GM10266 (cell line): Measurements from ENCODE around the gene TUBGCP4.

Experiments used
- DNase-seq: peaks from one replicate; pipeline ENCODE4 v3.0.0; 2012; ENCODE audit errors: extremely low spot score
- TF ChIP-seq, protein P1 (sequence below): IDR thresholded peaks from 2 replicates; pipeline ENCODE4 v1.5.1; 2012; ENCODE audit warnings: mild to moderate bottlenecking, low read depth; ENCODE audit not compliant: control insufficient read depth, insufficient read depth; ENCODE audit errors: missing control alignments

The TUBGCP4 gene

GRCh38 chr15:43347114-43347513 lies 23.8 kb upstream of the TUBGCP4 start:
- TF ChIP-seq, protein P1, sequence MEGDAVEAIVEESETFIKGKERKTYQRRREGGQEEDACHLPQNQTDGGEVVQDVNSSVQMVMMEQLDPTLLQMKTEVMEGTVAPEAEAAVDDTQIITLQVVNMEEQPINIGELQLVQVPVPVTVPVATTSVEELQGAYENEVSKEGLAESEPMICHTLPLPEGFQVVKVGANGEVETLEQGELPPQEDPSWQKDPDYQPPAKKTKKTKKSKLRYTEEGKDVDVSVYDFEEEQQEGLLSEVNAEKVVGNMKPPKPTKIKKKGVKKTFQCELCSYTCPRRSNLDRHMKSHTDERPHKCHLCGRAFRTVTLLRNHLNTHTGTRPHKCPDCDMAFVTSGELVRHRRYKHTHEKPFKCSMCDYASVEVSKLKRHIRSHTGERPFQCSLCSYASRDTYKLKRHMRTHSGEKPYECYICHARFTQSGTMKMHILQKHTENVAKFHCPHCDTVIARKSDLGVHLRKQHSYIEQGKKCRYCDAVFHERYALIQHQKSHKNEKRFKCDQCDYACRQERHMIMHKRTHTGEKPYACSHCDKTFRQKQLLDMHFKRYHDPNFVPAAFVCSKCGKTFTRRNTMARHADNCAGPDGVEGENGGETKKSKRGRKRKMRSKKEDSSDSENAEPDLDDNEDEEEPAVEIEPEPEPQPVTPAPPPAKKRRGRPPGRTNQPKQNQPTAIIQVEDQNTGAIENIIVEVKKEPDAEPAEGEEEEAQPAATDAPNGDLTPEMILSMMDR, result no peak
- no peak for DNase-seq

- no peak for DNase-seq
- TF ChIP-seq, protein P1, result no peak
These were observed 18.1 kb upstream of the TUBGCP4 start for GRCh38 chr15:43352693-43353382.

DNA sequence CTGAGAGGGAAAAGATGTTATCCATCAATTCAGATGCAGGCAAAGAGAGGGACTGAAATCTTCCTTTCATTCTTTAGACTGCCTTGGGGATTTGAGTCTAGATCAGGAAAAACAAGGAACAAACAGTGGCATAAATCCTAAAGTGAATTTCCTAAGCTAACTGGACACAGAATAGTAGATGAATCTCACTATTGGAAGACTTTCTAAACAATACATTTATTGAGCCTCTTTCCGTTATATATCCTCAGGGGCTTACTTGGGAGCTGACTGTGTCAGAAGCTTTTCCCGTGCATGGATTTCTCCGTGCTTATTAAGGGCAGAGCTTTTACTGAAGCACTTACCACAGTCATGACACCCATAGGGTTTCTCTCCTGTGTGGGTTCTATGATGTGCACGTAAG lies 10.1 kb upstream of the TUBGCP4 start:
- no peak for DNase-seq
- TF ChIP-seq, protein P1, result no peak

- DNase-seq, result no peak
- TF ChIP-seq, protein P1, result no peak
These were observed 9.5 kb upstream of the TUBGCP4 start for GRCh38 chr15:43361313-43361903.

DNA sequence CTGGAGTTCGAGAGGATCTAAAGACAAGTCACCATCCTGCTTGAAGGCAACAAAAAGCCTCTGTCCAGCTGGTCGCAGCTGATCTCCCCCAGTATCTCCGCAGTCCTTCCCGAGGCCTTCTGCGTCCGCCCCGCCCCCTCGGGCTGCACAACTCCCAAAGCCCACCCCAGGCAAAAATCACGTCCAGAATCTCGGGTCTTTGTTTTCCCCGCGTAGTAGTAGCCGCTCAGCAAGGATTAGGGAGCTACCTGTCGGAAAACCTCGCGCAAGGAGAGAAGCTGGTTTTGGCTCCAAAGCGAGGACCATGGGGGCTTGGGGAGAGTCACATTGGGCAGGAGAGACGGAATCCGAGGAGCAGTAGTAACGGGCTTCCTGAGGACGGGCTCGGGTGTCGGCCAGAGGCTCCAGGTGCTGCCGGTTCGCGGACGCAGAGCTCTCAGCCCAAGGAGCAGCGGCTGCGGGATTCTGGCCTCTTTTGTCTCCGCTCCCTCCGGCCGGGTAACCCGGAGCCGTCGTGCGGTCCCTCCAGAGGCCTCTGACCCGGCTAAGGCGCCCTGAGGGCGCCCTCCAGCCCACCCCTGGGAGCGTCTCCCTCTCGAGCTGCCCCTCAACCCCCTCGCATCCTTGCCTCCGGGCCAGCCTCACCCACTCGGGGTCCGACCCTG lies 459 bp upstream of the TUBGCP4 start:
- TF ChIP-seq, protein P1, result no peak
- DNase-seq, result no peak

GRCh38 chr15:43376017-43376705 lies 5.3 kb downstream of the TUBGCP4 start:
- DNase-seq, result peak; percentile 36
- TF ChIP-seq, protein P1, result peak; percentile 56
